Fibroblast of upper back skin (primary cell): ENCODE measurements around the gene C17orf50.

ENCODE experiments used
- DNase-seq: peaks from one replicate; pipeline ENCODE4 v3.0.0-alpha.2; 2013

The C17orf50 gene

DNA sequence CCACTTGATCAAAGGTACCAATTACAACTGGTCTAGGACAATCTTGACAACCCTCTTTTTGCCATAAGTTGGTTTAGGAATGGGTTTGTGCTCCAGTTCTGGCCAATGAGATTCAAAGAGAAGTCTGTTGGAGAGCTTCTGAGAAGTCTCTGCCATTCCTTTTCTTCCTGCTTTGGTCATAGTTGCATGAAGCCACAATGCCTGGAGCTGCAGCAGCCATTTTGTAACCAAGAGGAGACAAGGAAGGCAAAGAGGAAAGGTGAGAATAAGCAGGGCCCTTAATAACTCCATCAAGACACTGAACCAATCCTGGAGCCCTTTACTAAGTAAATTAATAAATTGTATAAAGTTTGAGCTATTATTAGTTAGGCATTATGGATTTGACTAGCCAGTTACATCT is 3.4 kb upstream of the C17orf50 start:
- DNase-seq, result no peak

DNA sequence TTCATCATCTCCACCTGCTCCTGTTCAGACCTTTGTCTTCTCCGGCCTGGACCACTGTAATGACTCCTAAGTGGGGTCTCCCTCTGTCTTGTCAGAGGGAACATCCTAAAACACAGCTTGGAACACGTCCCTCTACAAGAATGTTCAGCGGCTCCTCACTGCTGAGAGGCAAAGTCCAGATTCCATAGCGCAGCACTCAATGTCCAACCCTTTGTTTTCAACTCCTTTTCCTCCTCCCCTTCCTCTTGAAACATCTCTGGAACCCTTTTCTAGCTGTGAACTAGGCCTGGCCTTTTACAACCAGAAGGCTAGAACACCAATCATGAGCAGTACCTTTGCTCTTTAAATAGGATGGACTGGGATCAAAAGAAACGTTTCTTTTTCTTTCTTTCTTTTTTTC is 914 bp downstream of the C17orf50 start:
- DNase-seq, result no peak

DNA sequence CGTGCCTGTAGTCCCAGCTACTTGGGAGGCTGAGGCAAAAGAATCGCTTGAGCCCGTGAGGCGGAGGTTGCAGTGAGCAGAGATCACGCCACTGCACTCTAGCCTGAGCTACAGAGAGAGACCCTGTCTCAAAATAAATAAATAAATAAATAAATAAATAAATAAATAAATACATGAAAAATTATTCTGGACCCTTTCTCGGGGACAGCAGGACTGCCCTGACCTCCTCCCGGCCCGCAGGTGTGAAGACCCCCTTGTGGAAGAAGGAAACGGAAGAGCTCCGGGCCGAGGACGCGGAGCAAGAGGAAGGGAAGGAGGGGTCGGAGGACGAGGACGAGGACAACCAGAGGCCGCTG is 3.1 kb downstream of the C17orf50 start:
- no peak for DNase-seq

DNA sequence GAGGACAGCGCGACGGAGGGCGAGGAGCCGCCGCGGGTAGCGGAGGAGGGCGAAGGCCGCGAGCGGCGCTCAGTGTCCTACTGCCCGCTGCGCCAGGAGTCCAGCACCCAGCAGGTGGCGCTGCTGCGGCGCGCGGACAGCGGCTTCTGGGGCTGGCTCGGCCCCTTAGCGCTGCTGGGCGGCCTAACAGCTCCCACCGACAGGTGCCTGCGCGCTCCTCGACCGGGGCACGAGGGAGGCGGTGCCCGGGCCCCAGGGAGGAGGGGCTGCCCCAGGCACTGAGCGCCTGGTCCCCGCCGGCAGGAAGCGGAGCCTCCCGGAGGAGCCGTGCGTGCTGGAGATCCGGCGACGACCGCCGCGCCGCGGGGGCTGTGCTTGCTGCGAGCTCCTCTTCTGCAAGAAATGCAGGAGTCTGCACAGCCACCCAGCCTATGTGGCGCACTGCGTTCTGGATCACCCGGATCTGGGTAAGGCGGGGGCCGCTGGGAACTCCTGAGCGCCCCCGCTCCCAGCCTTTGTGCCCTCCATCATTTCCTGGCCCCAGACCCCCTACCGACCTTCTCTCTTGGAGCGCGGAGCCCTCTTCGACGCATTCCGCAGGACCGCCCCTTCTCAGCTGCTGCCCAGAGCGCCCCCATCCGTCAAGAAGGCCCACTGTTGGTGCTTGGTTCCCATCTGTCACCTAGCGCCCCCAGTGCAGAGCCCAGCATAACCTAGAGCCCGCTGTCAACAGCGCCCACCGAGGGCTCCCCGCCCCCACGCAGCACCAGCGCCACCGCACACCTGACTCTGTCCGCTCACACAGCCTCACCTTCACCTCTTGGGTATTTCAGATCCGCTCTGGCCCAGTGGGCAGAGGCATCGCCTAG is 3.7 kb downstream of the C17orf50 start:
- DNase-seq, result peak; percentile 67

DNA sequence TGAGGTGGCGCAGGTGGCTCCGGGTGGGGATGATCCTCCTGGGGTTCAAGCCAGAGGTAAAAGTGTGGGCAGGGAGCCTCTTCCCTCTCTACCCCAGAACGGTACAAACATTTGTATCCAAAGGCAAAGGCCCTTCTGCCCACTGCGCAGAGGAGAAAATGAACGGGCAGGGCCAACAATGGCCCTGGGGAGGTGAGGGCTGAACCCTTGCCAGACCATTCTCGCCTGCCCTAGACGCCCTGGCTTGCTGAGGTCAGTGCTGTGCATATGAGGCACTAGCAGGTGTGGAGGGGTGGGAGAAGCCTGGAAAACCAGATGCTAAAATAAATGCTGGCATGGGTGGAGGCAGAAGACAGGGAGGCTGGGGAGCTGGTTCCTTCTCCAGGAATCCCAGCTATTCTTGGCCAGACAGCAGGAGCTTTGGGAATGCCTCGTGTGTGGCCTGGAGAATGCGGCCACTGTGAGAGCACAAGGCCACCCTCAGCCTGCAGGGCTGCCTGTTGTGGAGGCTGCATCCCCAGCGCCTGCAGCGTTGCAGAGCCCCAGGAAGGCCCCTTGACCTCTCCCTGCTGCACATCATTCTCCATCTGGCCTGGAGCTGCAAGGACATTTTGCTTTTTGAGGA is 4.5 kb downstream of the C17orf50 start:
- DNase-seq, result peak; percentile 52

DNA sequence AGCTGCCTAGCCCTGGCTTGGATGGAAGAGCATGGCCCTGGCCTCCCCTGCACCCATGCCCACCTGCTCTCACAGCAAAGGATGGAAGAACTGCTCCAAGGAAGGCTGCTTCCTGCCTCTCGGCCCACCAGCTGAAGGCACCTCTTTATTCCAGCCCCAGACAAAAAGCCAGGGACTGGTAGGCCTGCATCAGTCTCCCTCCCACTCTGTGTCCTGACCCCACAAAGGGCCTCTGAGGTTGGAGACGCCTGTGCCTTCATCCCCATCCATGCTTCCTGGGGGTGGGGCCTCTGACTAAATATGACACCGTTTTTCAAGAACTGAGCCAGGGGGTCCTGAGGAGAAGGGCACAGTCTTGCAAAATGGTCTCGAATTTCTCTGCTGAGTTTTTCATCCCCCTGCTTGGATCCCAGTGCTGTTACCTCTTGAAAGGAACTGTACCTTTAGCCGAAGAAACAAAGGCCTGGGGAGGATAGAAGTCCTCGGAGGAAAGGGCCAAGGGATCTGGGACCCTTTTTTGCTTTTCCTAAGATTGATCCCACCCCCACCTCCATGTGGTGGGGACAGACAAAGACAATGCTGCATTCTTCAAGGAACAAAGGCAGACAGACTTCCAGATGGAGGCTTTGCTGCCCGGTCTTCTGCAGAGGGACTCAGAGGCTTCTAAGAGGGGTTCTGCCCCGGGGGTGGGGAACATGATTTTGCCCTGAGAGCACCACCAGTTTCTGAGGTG is 5.2 kb downstream of the C17orf50 start:
- no peak for DNase-seq

DNA sequence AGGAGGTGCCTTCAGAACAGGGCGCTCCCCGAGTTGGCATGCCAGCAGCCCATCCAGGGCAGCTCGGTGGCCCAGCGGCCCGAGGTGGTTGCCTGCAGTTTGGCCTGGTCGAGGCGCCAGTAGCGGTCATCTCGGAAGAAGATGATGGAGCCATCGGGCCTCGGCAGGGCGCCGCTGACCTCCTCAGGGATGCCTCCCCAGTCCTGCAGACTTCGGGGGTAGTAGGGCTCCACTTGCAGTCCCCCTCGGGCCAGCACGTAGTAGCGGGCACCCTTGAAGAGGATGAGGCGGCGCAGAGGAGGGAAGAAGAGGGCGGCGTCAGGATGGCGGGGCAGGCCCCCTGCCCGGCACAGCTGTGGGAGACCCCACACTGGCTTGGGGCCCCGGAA is 5.8 kb downstream of the C17orf50 start:
- no peak for DNase-seq

DNA sequence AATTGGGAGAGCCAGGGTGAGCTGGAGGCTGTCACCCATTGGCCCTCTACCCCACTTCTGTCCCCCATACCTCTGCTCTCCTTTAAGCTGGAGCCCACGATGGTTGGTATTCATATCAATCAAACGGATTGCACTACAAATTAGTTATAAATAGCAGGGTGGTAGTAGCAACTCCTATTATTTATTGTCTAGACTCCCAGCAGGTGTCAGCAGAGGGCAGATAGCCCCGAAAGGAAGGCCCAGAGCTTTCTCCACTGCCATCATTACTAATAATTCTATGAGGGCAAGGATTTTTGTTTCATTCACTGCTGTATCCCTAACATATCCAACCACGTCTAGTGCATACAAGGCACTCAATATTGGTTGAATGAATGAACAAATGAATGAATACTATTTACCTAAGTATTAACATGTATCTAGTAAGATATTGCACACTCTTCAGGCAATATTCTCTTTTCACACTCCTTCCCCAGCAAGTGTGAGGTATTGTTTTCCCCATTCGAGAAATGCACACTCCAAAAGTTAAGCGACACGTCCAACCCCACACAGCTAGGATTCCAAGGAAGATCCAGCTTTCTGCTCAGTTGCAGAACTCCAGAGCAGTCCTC is 6.3 kb downstream of the C17orf50 start:
- DNase-seq, result peak; percentile 49

DNA sequence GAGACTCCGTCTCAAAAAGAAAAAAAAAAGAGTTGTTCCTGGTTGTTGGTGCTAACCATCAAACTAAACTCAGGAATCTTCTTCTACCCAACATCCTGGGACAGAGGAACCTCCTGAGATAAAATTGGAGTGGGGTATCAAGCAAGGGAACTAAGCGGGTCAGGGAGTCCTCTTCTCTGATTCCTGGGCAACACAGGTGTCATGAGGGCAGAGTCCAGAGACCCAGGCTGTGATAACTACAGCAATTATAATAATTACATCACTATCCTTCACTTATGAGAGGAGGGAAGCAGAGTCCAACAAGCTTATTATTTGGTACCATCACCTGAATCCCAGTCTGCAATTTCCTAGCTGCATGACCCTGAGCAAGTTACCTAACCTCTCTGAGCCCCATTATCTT is 8.1 kb downstream of the C17orf50 start:
- no peak for DNase-seq

DNA sequence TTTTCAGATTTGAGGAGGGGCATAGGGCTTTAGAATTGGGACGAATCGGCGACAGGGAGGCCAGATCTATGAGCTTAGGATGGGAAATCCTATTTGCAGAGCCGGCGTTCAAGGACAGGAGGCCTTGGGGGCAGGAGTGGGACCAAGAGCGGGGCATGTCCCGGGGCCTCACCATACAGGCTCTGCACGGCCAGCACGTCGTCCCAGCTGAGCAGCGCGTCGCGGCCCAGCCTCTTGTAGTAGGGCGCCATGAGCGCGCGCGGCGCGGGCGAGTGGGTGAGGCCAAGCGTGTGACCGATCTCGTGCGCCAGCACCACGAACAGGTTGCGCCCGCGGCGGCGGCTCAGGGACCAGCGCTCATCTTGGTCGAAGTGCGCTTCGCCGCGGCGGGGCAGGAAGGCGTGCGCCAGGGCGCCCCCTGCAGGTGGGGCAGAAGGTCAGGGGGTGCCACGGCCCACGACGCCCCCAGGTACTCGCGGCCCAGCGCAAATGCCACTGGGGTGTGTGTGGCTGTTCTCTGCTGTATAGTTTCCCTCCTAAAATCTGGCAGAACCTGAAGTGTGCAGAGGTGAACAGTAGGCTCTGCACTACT is 9.3 kb downstream of the C17orf50 start:
- DNase-seq, result no peak

DNA sequence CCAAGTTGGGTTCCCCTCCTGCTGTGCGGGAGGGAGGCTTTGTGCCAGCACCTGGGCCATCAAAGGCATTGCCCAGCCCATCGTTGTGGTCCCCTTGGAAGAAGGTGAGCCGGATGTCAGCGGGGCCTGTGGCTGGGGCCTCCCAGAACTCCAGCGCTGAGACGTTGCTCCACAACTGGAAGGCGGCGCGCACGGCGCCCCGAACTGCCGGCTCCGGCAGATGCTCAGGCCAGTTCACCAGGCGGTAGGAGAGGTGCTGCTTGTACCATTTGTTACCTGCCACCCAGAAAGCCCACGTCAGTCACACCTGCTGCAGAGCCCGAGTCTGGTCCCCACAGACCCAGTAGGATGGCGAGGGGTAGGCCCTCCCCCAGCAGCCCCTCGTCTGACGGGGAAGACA is 12.4 kb downstream of the C17orf50 start:
- no peak for DNase-seq

DNA sequence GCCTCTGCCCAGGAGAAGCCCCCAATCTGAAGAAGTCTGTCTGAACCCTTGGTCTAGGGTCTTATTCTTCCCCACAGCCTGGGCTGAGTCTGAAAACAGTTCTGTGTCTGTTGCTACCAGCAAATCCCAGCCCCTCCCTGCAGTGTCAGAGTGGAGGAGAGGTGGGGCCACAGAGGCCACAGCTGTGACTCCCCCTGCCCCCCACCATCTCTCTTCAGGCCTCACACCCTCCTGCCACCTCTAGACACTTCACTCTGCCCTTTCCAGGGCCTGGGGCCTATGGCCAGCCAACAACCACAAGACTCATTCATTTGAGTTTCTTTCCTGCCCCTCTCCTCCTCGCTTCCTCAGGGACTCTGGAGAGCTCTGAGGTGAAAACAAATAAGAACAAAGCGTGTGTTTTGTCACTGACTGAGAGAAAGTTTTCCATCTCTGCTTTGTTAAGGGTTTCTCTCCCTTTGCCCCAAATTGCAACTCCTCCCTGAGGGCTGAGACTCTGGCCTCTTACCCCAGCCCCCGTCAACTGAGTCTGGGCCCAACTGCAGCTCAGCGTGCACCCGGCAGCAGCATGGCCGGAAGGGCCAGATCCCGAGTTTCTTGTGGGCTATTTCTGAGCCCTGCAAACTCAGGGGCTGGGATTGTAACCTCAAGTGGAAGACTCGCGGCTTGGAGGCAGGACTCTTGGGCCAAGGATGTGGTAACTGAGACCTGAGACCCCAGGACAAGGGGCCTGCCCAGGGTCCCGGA is 13.2 kb downstream of the C17orf50 start:
- no peak for DNase-seq

DNA sequence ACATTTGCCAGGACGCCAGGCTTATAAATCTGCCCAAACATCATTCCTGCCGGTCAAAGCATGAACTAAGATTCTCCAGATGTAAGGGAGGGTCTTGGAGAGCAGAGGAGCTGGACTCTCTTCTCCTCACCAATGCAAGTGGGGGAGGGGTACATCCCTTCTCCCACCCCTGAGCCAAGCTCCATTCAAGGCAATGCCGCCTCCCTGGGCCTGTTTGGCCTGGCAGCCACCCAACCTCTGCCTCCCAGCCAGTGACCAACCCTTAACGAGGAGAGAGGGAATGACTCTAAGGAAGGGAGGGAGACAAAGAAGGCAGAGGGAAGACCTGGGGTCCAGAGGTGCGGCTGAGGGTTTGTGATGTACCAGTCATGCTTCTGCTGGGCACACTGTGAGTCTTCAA is 13.8 kb downstream of the C17orf50 start:
- DNase-seq, result peak; percentile 53

DNA sequence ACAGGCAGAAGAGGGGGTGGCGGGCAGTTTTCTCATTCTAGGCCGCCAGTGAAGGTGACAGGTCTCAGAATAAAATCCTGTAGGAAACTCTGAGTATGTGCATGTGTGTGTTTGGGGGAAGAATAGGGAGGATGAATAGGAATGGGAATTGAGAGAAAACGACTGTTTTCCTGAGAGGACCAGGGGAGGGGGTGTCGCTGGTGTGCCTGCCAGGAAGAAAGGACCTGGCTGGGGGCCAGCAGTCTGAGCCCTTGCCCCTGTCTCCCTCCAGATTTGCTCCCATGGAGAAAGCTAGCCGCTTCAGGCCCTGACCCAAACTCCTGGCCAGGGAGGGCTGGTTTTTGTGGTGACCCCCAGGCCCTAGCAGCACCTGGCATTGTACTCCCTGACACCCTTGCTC is 14.4 kb downstream of the C17orf50 start:
- no peak for DNase-seq

DNA sequence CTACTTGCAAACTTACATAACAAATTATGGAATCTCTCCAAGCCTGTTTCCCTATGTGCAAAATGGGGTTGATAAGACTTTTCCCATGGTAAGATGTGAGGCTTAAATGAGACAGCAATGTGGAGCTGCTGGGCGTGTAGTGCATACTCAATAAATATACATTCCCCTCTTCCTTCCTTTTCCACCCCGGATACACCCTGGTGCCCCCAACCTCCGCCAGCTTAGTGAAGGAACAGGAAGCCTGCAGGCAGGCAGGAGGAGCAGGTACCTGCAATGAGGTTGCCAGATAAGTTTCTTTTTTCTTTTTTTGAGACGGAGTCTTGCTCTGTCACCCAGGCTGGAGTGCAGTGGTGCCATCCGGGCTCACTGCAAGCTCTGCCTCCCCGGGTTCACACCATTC is 14.9 kb downstream of the C17orf50 start:
- no peak for DNase-seq

DNA sequence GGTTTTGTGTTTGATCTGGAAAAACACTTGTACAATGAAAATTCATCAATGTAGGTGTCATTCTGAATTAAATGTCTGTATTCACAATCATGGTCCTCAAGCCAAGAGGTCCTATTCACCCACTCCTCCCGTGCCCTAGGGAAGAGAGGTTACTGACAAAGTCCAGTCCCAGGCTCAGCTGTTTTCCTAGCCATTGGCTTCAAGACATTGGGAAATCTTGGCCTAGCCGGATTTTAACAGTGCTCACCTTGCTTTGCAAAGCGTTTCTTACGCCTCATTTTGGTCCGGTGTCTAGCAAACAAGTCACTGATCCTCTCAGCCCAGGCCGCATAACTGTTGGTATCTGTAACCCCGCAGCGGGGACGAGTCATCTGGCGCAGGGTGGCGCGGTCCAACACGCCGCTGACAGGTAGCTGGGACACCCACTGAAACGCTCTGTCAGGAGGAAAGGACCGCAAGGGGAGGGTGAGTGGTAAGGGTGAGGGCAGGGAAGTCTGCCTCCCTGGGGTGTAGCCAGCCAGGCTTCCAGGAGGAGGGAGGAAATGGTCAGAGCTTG is 18.0 kb downstream of the C17orf50 start:
- DNase-seq, result no peak

DNA sequence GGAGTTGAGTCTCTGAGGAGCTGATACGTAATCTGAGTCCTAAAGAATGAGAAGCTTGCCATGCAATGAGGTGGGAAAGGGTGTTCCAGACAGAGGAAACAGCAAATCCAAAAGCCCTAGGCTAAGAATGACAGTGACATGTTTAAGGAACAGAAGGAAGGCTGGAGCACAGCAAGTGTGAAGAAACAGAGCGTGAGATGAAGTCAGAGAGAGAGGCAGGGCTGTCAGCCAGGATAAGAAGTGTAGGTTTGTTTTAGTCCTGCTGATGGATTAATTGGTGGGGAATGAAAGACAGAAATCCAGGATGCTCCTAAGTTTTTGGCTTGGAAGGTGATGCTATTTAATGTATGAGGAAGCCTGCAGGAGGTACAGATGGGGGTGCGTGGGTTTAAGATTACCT is 20.3 kb downstream of the C17orf50 start:
- no peak for DNase-seq

DNA sequence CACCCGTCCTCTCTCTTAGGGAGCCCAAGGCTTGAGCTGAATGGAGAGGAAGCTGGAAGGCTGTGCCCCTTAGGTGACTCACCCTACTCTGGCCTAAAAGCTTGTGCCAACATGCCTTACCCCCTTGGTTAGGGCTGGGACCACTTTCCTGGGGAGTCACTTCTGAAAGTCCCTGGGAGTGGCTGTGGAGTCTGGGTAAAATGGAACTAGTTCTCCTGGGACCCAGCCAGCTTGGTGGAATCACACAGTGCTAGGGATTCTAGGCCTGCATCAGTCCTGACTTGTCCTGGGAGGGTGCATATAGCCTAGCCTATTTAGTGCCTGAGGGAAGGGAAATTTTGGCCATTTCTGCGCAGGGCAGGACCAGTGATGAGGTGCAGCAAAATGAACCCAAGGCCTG is 24.2 kb downstream of the C17orf50 start:
- DNase-seq, result no peak

DNA sequence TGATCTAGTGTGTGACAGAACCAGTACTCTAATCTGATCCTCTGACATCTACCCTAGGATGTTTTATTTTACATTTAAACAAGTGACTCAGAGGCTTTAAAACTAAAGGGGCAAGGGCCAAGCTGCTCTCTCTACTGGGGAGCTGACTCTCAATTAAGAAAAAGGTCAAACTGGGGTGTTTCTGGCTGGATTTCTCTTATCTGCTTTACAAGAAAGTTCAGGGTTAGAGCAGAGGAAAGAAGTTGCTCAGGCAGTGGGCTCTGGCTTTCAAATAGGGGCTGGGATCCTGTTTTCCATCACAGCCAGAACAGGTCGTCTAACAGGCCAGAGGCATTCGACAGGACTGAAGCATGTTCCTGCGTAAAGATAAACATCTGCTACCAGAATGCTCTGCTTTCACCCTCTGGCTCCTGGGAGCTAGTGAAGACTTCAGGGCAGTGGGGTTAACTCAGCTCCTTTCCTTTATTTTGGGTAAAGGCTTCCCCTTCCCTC is 26.3 kb downstream of the C17orf50 start:
- DNase-seq, result no peak

DNA sequence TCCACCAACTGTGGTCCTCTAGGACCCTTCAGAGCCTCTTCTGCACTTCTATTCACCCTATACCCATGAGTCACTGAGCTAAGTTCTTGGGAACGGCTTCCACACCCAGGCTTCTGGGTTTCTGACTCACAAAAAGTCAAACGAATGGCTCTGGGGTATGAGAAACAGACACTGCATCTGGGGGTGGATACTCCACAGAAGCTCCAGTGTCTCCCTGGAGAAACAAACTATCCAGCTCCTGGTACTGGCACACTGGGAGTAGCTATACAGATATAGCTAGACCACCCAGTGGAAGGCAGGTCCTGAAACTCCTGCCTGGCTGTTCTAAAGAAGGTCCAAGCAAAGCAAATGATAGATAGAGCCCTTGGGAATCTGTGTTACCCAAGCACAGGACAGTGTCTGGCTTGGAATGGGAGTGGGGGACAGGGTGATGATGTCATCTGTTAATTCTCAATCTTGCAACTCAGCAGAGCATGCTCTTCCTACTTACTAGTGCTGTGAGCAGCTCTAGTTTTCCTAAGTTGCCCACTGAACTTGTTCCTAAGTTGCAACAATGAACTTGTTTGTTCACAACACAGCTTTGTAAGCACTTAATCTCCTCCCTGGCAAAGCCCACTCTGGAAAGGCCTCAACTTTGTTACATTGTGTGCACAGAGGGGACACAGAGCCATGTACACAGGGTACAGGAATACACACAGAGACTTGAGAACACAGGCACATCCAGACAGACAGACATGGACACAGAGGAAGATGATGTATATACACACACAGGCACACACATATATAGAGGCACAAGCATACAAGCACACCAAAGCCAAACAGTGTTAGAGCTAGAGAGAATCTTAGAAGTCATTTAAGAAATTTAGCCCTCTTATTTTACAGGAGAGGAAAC is 28.0 kb downstream of the C17orf50 start:
- peak; percentile 86 for DNase-seq

DNA sequence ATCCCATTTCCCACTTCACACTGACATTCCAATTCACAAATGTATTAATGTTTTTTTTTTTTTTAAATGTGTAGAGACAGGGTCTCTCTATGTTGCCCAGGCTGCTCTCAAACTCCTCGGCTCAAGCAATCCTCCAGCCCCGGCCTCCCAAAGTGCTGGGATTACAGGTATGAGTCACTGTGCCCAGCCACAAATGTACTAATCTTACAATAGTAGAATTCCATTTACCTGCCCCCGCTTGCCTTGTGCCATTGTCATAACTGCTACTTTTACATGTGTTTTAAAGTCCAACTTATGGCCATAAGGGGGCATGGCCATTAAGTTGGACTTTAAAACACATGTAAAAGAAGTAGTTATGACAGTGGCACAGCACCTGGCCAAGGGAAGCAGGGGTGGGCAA is 30.2 kb downstream of the C17orf50 start:
- no peak for DNase-seq
